ENCODE results near the gene NKAP.
"Not testable (repeated sequence)": the region's sequence is repeated elsewhere in the genome, so short reads cannot be mapped to it uniquely, and the experiment has no call there.

NKAP gene

GRCh38 chrX:119943185-119943988 is at the start of gene NKAP:
TSS of gene NKAP (minus strand) at chrX:119943751. CDS start at chrX:119943605, 146 bp downstream.
- DNase-seq (ENCODE audit: low read depth), result peak; percentile 60

- DNase-seq (ENCODE audit: low read depth), result no peak
Measured at GRCh38 chrX:119991005-119991787, 47.6 kb upstream of the NKAP start.

- DNase-seq (ENCODE audit: low read depth), result no peak
Measured at GRCh38 chrX:119990556-119991004, 47.0 kb upstream of the NKAP start.

GRCh38 chrX:119989905-119990555 is 46.5 kb upstream of the NKAP start:
- no peak for DNase-seq (ENCODE audit: low read depth)

- DNase-seq (ENCODE audit: low read depth), result no peak
Measured at GRCh38 chrX:119986203-119986602, 42.7 kb upstream of the NKAP start.

GRCh38 chrX:119984652-119985051 is 41.1 kb upstream of the NKAP start:
- no peak for DNase-seq (ENCODE audit: low read depth)

- no peak for DNase-seq (ENCODE audit: low read depth)
Measured at GRCh38 chrX:119983494-119983893, 39.9 kb upstream of the NKAP start.

- no peak for DNase-seq (ENCODE audit: low read depth)
Measured at GRCh38 chrX:119982145-119982544, 38.6 kb upstream of the NKAP start.

GRCh38 chrX:119981286-119982070 is 37.9 kb upstream of the NKAP start:
- DNase-seq (ENCODE audit: low read depth), result no peak

- not testable (repeated sequence) for DNase-seq (ENCODE audit: low read depth)
Measured at GRCh38 chrX:119977172-119977571, 33.6 kb upstream of the NKAP start.

- no peak for DNase-seq (ENCODE audit: low read depth)
Measured at GRCh38 chrX:119971184-119971583, 27.6 kb upstream of the NKAP start.

- DNase-seq (ENCODE audit: low read depth), result no peak
Measured at GRCh38 chrX:119970574-119970973, 27.0 kb upstream of the NKAP start.

GRCh38 chrX:119966837-119967236 is 23.3 kb upstream of the NKAP start:
- DNase-seq (ENCODE audit: low read depth), result not testable (repeated sequence)

- no peak for DNase-seq (ENCODE audit: low read depth)
Measured at GRCh38 chrX:119960625-119961024, 17.1 kb upstream of the NKAP start.

- peak; percentile 0 for DNase-seq (ENCODE audit: low read depth)
Measured at GRCh38 chrX:119955807-119956570, 12.4 kb upstream of the NKAP start.

- DNase-seq (ENCODE audit: low read depth), result no peak
Measured at GRCh38 chrX:119954374-119954773, 10.8 kb upstream of the NKAP start.

- no peak for DNase-seq (ENCODE audit: low read depth)
Measured at GRCh38 chrX:119948381-119948780, 4.8 kb upstream of the NKAP start.

- DNase-seq (ENCODE audit: low read depth), result no peak
Measured at GRCh38 chrX:119945481-119945880, 1.9 kb upstream of the NKAP start.

GRCh38 chrX:119942831-119943184 is 743 bp downstream of the NKAP start:
- no peak for DNase-seq (ENCODE audit: low read depth)

GRCh38 chrX:119942173-119942819 is 1.3 kb downstream of the NKAP start:
- DNase-seq (ENCODE audit: low read depth), result no peak

- no peak for DNase-seq (ENCODE audit: low read depth)
Measured at GRCh38 chrX:119941336-119941735, 2.2 kb downstream of the NKAP start.

All from activated T-cell treated with anti-CD3 and anti-CD28 coated beads for 1 hour (primary cell).